Measurements from ENCODE around the gene CARS2.

Gene CARS2

GRCh38 chr13:110651271-110651670 lies 54.6 kb downstream of the CARS2 start:
- DNase-seq: no peak

GRCh38 chr13:110650436-110650835 lies 55.5 kb downstream of the CARS2 start:
- no peak for DNase-seq

- DNase-seq: no peak
Observed at GRCh38 chr13:110649551-110649950, 56.4 kb downstream of the CARS2 start.

DNA sequence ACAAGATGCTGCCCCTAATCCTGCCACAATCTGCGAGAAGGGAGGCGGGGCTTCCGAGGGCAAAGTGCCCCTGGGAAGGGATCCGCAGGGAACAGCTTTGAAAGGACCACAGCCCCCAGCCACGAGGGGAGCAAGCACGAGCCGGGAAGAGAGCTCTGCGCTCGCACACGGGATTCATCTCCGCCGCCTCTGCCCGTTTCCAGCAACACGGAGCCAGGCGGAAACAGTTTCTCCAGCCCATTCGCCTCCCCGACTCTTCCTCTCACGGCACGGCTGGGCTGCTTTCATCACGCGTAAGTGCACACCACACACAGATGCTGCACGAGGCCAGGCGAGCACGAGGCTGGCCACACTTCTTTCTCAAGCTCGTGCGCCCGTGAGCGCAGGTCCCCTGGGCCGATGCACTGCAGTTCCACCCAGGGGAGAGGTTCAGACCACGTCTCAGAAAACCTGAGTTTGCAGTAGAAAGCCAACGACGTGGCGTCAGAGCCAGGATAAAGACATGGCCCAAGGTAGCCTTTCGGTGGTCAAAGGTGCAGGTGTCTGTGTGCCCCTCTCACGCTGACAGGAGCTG lies 57.0 kb downstream of the CARS2 start:
- DNase-seq: no peak

GRCh38 chr13:110648146-110648819 lies 57.6 kb downstream of the CARS2 start:
- DNase-seq: no peak

DNA sequence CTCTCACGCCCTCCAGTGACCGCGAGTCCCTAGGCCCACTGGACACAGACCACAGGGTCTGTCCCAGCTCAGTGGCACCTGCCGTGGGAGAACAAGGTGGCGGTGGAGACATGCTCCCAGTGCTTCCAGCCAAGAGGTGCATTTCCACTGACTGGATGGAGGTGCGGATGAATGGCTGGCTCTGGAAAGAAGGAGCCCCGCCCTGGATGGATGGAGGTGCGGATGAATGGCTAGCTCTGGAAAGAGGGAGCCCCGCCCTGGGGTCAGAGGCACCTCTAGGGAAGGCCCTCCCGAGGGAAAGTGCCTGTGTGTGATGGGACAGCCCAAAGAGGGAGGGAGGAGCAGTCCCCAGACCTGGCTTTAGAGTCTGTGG lies 58.6 kb downstream of the CARS2 start:
- DNase-seq: no peak

GRCh38 chr13:110646442-110647364 lies 59.2 kb downstream of the CARS2 start:
- no peak for DNase-seq

- DNase-seq: no peak
Observed at GRCh38 chr13:110645750-110646149, 60.2 kb downstream of the CARS2 start.

DNA sequence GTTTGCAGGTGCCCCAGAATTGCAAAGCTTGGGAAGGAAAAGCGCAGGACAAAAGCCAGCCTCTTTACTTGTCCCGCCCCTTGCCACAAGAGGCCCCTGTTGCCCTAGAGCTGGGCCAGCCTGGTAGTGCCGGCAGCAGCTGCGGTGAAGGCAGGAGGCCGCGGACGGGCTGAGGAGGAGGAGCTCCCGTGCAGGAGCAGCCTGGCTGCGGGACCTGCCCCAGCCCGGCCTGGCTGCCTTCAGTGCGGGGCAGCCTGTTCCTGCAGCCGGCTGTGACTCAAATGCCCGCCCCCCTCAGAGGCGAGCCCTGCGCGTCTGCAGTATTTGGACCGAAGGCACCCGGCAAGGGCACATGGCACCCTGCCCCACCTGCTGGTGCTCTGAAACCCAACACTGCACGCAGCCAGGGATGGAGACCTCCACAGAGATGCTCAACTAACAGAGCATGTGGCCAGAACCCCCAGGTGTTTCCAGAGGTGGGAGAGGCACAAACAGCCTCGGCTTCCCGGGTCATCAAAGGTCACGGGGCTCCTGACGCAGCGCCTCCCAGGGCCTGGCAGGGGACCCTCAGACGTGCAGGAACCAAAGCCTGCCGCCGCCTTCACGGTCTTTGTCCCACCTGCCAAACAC lies 60.9 kb downstream of the CARS2 start:
- peak in 2 of 5 donors; percentile 41 to 60 for DNase-seq

DNA sequence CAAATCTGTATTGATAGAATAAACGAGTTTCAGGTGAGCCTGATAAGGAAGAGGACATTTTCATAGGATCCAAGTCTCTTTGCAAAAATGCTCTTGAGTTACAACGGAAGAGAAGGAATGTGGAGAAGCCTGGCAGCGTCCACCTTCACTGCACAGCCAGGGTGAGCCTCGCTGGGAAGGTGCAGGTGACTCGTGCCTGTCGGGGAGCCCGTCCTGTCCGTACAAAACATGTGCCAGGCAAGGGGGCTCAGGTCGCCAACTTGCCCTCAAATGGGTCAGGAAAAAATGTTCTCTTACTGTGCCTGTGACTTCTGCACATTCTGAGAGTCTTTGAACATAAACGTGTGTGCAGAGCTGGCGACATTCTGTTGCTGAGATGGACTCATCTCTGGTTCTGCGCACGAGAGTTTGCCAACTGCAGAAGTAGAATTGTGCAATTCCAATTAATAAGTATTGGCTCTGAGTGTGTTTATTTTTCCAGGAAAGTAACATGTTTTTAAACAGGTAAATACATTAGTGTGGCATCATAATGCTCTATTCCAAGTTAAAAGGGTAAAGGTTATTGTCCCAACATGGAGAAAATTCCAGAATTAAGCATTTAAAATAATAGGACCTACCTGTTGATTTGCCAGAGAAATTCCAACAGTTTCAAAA lies 62.0 kb downstream of the CARS2 start:
- DNase-seq: no peak

DNA sequence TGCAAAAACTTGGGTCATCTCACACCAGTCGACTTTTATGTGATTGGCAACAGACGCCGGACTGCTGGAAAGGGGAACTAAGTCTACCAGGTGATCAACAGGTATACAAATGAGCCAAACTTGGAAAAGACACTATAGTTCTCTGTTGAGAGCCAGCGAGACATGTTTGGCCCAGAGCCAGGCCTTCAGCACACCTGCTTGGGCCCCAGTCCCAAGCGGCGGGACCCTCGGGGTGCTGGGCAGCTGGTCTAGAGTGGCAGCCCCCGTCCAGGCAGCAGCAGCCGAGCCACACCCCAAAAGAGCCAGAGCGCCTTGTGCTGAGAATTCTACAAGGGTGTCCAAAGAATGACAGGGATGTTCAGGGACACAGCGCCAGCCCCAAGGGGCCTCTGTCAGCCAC lies 62.6 kb downstream of the CARS2 start:
- DNase-seq: no peak

DNA sequence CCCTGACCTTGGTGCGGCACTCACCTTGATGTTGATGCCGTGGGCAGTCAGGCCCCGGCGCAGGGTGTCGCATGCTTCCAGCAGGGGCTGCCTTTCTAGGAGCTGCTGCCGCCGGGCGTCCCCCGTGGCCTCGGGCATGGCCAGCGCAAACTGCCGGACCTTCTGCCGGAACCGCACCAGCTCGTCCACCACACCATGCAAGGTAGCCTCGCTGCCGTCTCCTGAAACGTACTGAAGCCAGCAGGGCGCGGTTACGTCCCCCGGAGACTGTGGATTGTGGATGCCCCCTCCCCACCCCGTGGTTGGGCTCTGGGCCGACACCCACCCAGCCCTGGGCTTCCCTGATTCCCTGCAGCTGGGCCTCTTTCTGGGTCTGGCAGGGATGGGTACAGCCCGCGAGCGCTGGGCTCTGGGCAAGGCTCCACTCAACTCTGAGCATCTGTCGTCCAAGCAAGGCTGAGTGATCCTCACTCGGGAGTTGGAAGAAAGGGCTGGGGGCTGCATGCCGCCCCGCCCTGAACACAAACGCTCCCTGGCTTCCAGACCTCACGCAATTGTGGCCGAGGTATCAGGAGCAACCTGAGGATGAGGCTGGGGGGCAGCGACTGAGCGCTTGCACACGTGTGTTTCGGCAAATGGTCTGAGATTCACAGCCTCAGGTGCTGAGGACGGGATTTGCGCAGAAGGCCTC lies 63.5 kb downstream of the CARS2 start:
- DNase-seq: no peak

- no peak for DNase-seq
Observed at GRCh38 chr13:110641055-110642015, 64.6 kb downstream of the CARS2 start.

DNA sequence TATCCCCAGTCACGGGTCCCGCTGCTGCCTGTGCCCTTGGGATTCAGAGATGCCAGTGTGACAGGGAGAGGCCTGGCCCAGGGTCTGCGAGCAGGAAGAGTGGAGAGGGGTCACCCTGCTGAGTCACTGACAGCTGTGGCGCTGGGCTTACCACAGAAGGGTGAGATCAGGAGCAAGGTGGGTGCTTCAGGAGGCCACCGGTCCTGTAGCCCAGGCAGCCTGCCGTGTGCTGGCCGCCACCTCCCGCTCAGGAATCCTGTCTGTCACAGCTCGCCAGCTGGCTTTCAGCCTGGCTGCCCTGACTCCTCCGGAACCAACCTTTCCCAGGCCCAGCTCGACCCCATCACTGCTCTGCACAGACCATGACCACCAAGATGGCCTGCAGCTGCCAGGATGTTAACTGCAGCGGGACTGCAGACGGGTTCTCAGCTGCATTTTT lies 65.3 kb downstream of the CARS2 start:
- DNase-seq: no peak

DNA sequence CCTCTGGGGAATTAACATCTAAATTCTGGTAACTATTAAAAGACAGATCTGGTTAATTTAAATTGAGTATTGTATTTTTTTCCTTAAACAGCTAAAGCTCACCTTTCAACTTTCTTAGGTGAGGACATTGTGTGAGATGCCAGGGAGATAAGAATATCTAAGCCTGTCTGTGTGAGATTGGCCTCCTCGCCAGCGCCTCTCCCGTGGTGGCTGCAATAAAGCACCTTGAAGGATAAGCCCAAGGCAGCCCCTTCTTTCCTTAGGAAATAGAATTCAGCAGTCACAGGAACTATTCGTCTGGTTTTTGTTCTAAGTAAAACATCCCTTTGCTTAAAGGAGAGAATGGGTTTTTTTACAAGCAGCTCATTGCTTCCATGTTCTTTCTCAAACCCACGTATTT lies 66.0 kb downstream of the CARS2 start:
- DNase-seq: no peak

DNA sequence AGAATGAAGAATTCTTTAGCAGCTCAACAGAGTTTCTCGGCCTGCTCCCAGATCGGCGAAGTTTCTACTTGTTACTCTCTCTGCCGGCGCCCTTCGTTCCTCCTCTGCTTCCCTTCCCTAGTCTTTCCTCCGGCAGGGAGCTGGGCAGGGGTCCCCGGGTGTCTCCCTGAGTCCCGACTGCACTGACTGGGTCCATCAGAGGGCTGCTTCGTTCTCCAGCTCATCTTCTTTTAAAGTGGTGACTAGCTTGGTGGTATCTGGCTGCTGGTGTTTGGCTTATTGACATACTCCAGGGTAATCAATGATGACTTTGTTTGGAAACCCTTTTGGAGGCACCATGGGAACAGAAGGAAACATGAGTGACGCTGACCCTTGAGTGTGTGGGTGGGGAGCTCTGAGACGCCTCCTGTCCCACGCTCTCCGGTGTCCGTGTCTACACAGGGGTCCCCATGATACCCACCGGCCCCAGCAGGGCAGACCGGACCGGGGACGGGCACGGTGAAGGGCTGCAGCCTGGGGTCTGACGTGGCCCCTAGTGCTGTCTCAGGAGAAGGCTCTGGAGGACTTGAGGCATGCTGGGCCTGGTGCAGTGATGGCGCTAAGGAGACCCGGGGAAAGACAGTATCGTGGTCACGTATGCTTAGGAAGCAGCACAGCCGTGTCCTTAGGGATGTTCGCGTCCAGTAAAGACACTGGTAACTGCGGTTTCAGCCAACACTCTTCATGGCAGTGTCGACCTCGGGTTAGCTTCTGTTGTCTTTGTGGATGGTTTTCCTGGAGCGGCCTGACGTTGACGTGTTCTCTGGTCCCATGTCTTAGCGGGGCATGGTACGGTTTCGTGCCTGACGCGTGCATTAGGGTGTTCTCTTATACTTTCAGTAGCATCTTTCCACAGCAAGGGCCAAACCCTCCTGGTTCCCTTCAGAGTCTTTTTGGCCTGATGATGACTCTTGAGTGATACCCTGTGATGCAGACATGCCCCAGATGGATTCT lies 66.8 kb downstream of the CARS2 start:
- DNase-seq: no peak

DNA sequence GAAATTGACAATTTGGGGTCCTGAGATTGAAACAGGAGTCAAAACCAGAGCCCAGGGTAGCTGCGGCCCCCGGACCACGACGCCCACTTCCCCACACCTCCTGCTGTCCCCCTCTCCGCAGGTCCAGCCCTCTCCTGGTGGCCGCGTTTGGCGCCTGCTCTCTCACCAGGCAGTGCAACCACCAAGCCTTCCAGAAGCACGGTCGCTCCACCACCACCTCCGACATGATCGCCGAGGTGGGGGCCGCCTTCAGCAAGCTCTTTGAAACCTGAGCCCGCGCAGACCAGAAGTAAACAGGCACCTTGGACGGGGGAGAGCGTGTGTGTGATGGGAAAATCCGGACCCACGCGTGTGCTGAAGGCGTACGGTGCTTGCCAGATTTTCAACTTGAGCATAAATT lies 67.7 kb downstream of the CARS2 start:
- no peak for DNase-seq

- no peak for DNase-seq
Observed at GRCh38 chr13:110637747-110638146, 68.2 kb downstream of the CARS2 start.

DNA sequence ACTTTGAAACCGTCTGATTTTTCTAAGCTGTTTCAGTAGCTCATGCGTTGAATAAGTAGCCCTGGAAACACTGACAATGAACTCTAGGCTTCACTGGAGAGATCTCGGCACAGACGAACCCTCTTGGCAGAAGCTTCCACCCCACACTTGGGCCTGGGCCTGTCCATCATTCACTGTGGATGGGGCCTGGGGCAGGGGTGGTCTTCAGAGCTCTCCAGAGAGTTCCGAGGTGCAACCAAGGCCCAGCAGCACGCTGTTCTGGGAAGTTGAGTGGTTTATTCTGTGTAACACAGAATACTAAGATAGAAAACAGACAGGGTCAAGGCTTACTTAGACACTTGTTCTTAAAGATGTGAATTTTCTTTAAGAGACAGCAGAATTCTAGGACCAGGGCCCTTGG lies 68.6 kb downstream of the CARS2 start:
- DNase-seq: no peak

All from T-helper 1 cell (primary cell).